Effector CD8-positive, alpha-beta T cell (primary cell): ENCODE measurements around the gene FOXD4.
"Not testable (repeated sequence)": the region's sequence is repeated elsewhere in the genome, so short reads cannot be mapped to it uniquely, and the experiment has no call there.

Experiments used
- DNase-seq: peaks from one replicate; lab custom pipeline; 2025; lab: John Stamatoyannopoulos, UW
- total RNA-seq, 4 experiments: gene quantifications; one replicate each; lab custom pipeline; 2026; lab: John Stamatoyannopoulos, UW

FOXD4 gene
- total RNA-seq, result 0 to 0.36 (median 0.04) reads per million in 4 experiments

GRCh38 chr9:117995-118467, at the start of gene FOXD4:
FOXD4 (minus strand) TSS chr9:118417; CDS start chr9:118119, 298 bp downstream.
- DNase-seq, result not testable (repeated sequence)

- not testable (repeated sequence) for DNase-seq
These were observed 41.7 kb upstream of the FOXD4 start for GRCh38 chr9:159871-160270.

GRCh38 chr9:151173-151572, 33.0 kb upstream of the FOXD4 start:
- not testable (repeated sequence) for DNase-seq

GRCh38 chr9:139880-140279, 21.7 kb upstream of the FOXD4 start:
- not testable (repeated sequence) for DNase-seq

GRCh38 chr9:117144-117994, 848 bp downstream of the FOXD4 start:
- not testable (repeated sequence) for DNase-seq

GRCh38 chr9:116239-117077, 1.8 kb downstream of the FOXD4 start:
- not testable (repeated sequence) for DNase-seq

- not testable (repeated sequence) for DNase-seq
These were observed 3.1 kb downstream of the FOXD4 start for GRCh38 chr9:115118-115451.

GRCh38 chr9:114267-115117, 3.7 kb downstream of the FOXD4 start:
- DNase-seq, result not testable (repeated sequence)

GRCh38 chr9:113468-114266, 4.5 kb downstream of the FOXD4 start:
- not testable (repeated sequence) for DNase-seq

GRCh38 chr9:112589-113467, 5.4 kb downstream of the FOXD4 start:
- not testable (repeated sequence) for DNase-seq

- not testable (repeated sequence) for DNase-seq
These were observed 7.5 kb downstream of the FOXD4 start for GRCh38 chr9:110672-111071.

GRCh38 chr9:109540-109939, 8.7 kb downstream of the FOXD4 start:
- not testable (repeated sequence) for DNase-seq

- DNase-seq, result not testable (repeated sequence)
These were observed 9.3 kb downstream of the FOXD4 start for GRCh38 chr9:108742-109495.

GRCh38 chr9:105991-106390, 12.2 kb downstream of the FOXD4 start:
- not testable (repeated sequence) for DNase-seq

GRCh38 chr9:100430-100829, 17.8 kb downstream of the FOXD4 start:
- not testable (repeated sequence) for DNase-seq

- not testable (repeated sequence) for DNase-seq
These were observed 18.4 kb downstream of the FOXD4 start for GRCh38 chr9:99867-100266.

- not testable (repeated sequence) for DNase-seq
These were observed 19.4 kb downstream of the FOXD4 start for GRCh38 chr9:98775-99174.

- DNase-seq, result not testable (repeated sequence)
These were observed 23.2 kb downstream of the FOXD4 start for GRCh38 chr9:94992-95391.

GRCh38 chr9:94323-94722, 23.9 kb downstream of the FOXD4 start:
- not testable (repeated sequence) for DNase-seq
